Measurements from ENCODE around the gene GLDC. TPM values are rescaled to one million over a fixed set of nuclear protein-coding genes. Genes with fewer than 3 reads are reported as not detected.
A peak's percentile ranks its signal among the peaks of the same experiment; 100 is the strongest.
"Not testable (repeated sequence)": the region's sequence is repeated elsewhere in the genome, so short reads cannot be mapped to it uniquely, and the experiment has no call there.

Gene GLDC
- total RNA-seq, 1 donor, result 0.72 TPM

DNA sequence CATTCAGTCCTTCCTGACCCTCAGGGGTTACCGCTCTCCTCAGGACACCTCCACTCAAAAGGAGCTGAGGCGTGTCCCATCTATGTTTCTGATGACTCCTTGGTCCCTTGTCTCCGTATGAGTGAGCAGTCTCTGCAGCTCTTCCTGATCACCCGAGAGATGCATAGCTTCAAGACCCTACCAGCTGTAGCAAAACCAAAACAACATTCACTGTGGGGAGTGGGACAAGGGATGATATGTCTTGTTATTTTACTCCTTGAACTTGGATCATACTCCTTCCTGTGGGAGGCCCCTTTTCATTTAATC is 14.4 kb downstream of the GLDC start:
- Histone ChIP-seq H3K4me3 (ENCODE audit: insufficient read depth, low read length) (no peak overlapping the region), H2AFZ (ENCODE audit: low read length) (no peak overlapping the region), H3K9me3 (ENCODE audit: low read depth, low read length) (no peaks in the 10 kb centered on the region), H3K27me3 (ENCODE audit: insufficient read depth, low read length) (peaks cover 7% of the 10 kb centered on the region), H3K4me1 (ENCODE audit: insufficient read depth, low read length) (no peaks in the 10 kb centered on the region), H3K36me3 (ENCODE audit: insufficient read depth, low read length) (no peaks in the 10 kb centered on the region), H3K79me2 (ENCODE audit: insufficient read depth, low read length) (no peaks in the 10 kb centered on the region), H4K20me1 (ENCODE audit: insufficient read depth, low read length) (no peaks in the 10 kb centered on the region), H3K27ac (ENCODE audit: low read depth, low read length) (no peak overlapping the region), H3K4me2 (ENCODE audit: insufficient read depth, low read length) (no peak overlapping the region)
- TF ChIP-seq, protein P1, sequence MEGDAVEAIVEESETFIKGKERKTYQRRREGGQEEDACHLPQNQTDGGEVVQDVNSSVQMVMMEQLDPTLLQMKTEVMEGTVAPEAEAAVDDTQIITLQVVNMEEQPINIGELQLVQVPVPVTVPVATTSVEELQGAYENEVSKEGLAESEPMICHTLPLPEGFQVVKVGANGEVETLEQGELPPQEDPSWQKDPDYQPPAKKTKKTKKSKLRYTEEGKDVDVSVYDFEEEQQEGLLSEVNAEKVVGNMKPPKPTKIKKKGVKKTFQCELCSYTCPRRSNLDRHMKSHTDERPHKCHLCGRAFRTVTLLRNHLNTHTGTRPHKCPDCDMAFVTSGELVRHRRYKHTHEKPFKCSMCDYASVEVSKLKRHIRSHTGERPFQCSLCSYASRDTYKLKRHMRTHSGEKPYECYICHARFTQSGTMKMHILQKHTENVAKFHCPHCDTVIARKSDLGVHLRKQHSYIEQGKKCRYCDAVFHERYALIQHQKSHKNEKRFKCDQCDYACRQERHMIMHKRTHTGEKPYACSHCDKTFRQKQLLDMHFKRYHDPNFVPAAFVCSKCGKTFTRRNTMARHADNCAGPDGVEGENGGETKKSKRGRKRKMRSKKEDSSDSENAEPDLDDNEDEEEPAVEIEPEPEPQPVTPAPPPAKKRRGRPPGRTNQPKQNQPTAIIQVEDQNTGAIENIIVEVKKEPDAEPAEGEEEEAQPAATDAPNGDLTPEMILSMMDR (IDR thresholded peaks at IDR 0.05; ENCODE audit: extremely low read depth, low read depth, low read length), result no peak
- DNase-seq (ENCODE audit: insufficient read length, low spot score, missing footprints), result no peak

DNA sequence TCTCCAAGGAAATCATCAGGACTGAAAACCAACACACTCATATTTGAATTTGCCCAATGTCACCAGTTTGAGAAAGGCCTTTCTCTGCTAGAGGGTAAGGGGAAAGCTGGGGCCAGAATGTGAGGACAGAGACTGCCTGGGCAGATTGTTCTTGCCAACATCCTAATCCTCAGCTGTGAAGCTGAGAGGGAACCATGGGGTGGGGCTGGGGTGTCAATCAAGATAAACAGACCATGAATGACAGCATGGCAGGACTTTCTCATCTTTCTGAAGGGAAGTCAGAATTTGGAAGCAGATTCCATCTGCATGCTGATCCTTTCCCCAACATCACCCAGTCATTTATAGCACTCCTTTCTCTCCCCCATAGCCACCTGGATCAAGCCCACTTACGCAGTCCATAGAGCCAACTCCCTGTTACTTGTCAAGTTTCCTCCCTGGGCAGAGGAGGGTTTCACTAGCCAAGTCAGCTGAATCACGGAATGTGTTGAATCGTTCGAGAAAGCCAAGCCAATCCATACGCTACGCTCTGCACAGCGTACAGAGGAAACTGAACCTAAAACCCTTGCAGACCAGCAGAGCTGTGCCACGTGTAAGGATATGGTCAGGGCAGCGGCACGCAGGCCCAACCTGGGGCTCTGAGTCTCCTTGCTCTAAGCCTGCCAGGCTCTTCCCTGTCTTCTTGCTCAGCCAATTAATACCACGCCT is 14.9 kb downstream of the GLDC start:
- Histone ChIP-seq H3K4me1 (ENCODE audit: insufficient read depth, low read length) (no peaks in the 10 kb centered on the region), H2AFZ (ENCODE audit: low read length) (no peak overlapping the region), H3K36me3 (ENCODE audit: insufficient read depth, low read length) (no peaks in the 10 kb centered on the region), H3K27ac (ENCODE audit: low read depth, low read length) (no peak overlapping the region), H3K27me3 (ENCODE audit: insufficient read depth, low read length) (peaks cover 7% of the 10 kb centered on the region), H4K20me1 (ENCODE audit: insufficient read depth, low read length) (no peaks in the 10 kb centered on the region), H3K4me2 (ENCODE audit: insufficient read depth, low read length) (no peak overlapping the region), H3K79me2 (ENCODE audit: insufficient read depth, low read length) (no peaks in the 10 kb centered on the region), H3K9me3 (ENCODE audit: low read depth, low read length) (no peaks in the 10 kb centered on the region), H3K4me3 (ENCODE audit: insufficient read depth, low read length) (no peak overlapping the region)
- DNase-seq (ENCODE audit: insufficient read length, low spot score, missing footprints), result peak; percentile 50
- TF ChIP-seq, protein P1 (IDR thresholded peaks at IDR 0.05; ENCODE audit: extremely low read depth, low read depth, low read length), result no peak

DNA sequence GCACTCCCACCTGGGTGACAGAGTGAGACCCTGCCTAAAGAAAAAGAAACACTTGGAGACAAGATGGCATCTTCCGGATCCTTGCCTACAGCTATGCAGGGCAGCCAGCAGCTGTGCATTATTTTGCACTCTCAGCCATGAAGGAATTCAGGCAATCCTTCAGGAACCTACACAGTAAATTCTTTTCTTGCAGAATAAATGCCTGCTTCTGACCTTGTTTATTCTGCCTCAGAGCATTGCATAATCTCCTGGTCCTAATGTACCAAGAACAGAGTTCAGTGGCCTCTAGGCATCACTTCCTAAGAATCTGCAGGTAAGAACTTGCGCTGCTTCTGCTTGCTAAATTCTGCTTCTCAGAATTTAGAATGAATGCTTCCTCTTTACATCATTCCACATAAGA is 16.8 kb downstream of the GLDC start:
- TF ChIP-seq, protein P1 (IDR thresholded peaks at IDR 0.05; ENCODE audit: extremely low read depth, low read depth, low read length), result no peak
- DNase-seq (ENCODE audit: insufficient read length, low spot score, missing footprints), result no peak
- no peak overlapping the region for H3K4me3 ChIP-seq (ENCODE audit: insufficient read depth, low read length)

DNA sequence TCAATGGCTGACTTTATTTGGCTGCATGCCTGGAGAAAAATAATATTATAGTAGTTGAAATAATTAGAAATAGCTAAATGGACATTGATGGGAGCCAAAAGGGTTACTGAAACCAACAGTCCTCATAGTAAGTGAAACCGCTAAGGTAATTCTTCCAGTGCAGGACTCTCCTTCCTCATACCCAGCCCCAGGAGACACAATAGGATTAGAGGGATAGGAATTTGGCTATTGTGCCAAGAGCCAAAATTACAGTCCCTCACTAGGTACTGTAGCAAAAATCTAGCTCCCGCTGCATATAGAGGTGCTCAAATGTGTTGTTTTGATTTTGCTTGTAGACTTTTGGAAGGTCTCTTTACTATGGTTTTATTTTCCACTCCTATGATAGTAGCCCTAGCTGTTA is 20.2 kb downstream of the GLDC start:
- no peaks in the 10 kb centered on the region for H3K79me2 ChIP-seq (ENCODE audit: insufficient read depth, low read length)
- TF ChIP-seq, protein P1 (IDR thresholded peaks at IDR 0.05; ENCODE audit: extremely low read depth, low read depth, low read length), result no peak
- no peaks in the 10 kb centered on the region for H3K36me3 ChIP-seq (ENCODE audit: insufficient read depth, low read length)
- no peak overlapping the region for H3K4me3 ChIP-seq (ENCODE audit: insufficient read depth, low read length)
- H2AFZ ChIP-seq (ENCODE audit: low read length), result no peak overlapping the region
- peaks cover 10% of the 10 kb centered on the region for H3K27me3 ChIP-seq (ENCODE audit: insufficient read depth, low read length)
- no peaks in the 10 kb centered on the region for H3K4me1 ChIP-seq (ENCODE audit: insufficient read depth, low read length)
- DNase-seq (ENCODE audit: insufficient read length, low spot score, missing footprints), result no peak
- no peak overlapping the region for H3K4me2 ChIP-seq (ENCODE audit: insufficient read depth, low read length)
- H3K27ac ChIP-seq (ENCODE audit: low read depth, low read length), result no peak overlapping the region
- no peaks in the 10 kb centered on the region for H4K20me1 ChIP-seq (ENCODE audit: insufficient read depth, low read length)
- no peaks in the 10 kb centered on the region for H3K9me3 ChIP-seq (ENCODE audit: low read depth, low read length)

More for the DNA sequence above, 16.8 kb downstream of the GLDC start:
- Histone ChIP-seq H3K36me3 (ENCODE audit: insufficient read depth, low read length) (no peaks in the 10 kb centered on the region), H3K79me2 (ENCODE audit: insufficient read depth, low read length) (no peaks in the 10 kb centered on the region), H4K20me1 (ENCODE audit: insufficient read depth, low read length) (no peaks in the 10 kb centered on the region), H3K27ac (ENCODE audit: low read depth, low read length) (no peak overlapping the region), H2AFZ (ENCODE audit: low read length) (no peak overlapping the region), H3K4me1 (ENCODE audit: insufficient read depth, low read length) (no peaks in the 10 kb centered on the region), H3K27me3 (ENCODE audit: insufficient read depth, low read length) (peaks cover 10% of the 10 kb centered on the region), H3K4me2 (ENCODE audit: insufficient read depth, low read length) (no peak overlapping the region), H3K9me3 (ENCODE audit: low read depth, low read length) (no peaks in the 10 kb centered on the region)

DNA sequence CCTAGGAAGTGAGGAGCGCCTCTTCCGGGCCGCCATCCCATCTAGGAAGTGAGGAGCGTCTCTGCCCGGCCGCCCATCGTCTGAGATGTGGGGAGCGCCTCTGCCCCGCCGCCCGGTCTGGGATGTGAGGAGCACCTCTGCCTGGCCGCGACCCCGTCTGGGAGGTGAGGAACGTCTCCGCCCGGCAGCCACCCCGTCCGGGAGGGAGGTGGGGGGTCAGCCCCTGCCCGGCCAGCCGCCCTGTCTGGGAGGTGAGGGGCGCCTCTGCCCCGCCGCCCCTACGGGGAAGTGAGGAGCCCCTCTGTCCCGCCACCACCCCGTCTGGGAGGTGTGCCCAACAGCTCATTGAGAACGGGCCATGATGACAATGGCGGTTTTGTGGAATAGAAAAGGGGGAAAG is 22.7 kb downstream of the GLDC start:
- not testable (repeated sequence) for H3K4me2 ChIP-seq (ENCODE audit: insufficient read depth, low read length); H4K20me1 ChIP-seq (ENCODE audit: insufficient read depth, low read length); H2AFZ ChIP-seq (ENCODE audit: low read length); H3K79me2 ChIP-seq (ENCODE audit: insufficient read depth, low read length); H3K27ac ChIP-seq (ENCODE audit: low read depth, low read length); H3K36me3 ChIP-seq (ENCODE audit: insufficient read depth, low read length); H3K9me3 ChIP-seq (ENCODE audit: low read depth, low read length); H3K4me1 ChIP-seq (ENCODE audit: insufficient read depth, low read length); H3K4me3 ChIP-seq (ENCODE audit: insufficient read depth, low read length); H3K27me3 ChIP-seq (ENCODE audit: insufficient read depth, low read length); DNase-seq (ENCODE audit: insufficient read length, low spot score, missing footprints)
